ENCODE measurements around the gene TRAPPC12. TPM values are rescaled to one million over a fixed set of nuclear protein-coding genes. Genes with fewer than 3 reads are reported as not detected.

The TRAPPC12 gene
- total RNA-seq, 1 donor = 67.0 TPM

DNA sequence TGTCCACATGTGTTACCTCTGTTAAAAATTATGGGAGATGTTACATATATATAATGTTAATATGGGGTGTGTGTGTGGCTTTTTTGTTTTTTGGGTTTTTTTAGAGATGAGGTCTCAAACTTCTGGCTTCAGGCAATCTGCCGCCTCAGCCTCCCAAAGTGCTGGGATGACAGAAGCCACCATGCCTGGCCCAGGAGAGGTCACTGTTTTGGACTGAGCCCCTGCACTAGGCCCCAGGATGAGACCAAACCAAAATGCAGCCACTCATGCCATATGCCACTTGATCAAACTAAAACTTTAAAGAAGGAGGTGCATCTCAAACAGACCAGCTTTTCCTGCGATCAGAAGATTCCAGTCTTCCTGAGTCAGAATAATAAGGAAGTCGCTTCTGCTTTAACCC lies 137.3 kb downstream of the TRAPPC12 start:
- H2AFZ ChIP-seq (ENCODE audit: low read length) = no peak overlapping the region
- peaks cover 15% of the 10 kb centered on the region for H3K4me1 ChIP-seq (ENCODE audit: insufficient read depth, low read length)
- no peak overlapping the region for H3K4me2 ChIP-seq (ENCODE audit: insufficient read depth, low read length)
- no peaks in the 10 kb centered on the region for H4K20me1 ChIP-seq (ENCODE audit: insufficient read depth, low read length)
- no peaks in the 10 kb centered on the region for H3K9me3 ChIP-seq (ENCODE audit: low read depth, low read length)
- H3K79me2 ChIP-seq (ENCODE audit: insufficient read depth, low read length) = peaks cover 23% of the 10 kb centered on the region
- H3K36me3 ChIP-seq (ENCODE audit: insufficient read depth, low read length) = peaks cover 20% of the 10 kb centered on the region
- no peaks in the 10 kb centered on the region for H3K27me3 ChIP-seq (ENCODE audit: insufficient read depth, low read length)
- H3K27ac ChIP-seq (ENCODE audit: low read depth, low read length) = no peak overlapping the region
- no peak for DNase-seq (ENCODE audit: insufficient read length, low spot score, missing footprints)
- TF ChIP-seq CTCF (IDR thresholded peaks at IDR 0.05; ENCODE audit: extremely low read depth, low read depth, low read length) = no peak
- H3K4me3 ChIP-seq (ENCODE audit: insufficient read depth, low read length) = no peak overlapping the region

DNA sequence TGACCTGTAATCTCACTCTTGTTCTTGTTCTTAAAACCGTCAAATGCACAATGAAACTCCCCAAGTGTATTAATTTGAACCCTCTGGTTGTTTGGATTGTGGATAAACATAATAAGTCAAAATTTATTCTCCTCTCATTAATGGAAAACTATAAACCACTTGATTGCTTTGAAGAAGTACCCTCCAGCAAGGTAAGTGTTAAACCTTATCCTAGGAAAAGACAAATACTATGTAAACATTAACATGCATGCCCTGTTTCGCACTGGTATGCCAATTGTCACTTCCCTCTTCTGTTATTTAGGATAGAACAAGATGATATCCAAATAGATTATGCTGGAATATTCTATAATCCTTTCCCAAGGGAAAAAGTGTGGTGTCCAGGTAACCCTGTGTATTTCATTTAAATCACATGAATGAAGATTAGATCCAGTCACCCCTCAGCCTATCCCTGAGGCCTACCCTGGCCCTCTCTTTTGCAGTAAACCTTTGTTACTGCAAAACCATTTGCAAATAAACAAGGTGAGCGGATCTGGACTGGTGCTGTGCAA lies 138.5 kb downstream of the TRAPPC12 start:
- peaks cover 23% of the 10 kb centered on the region for H3K79me2 ChIP-seq (ENCODE audit: insufficient read depth, low read length)
- H3K27ac ChIP-seq (ENCODE audit: low read depth, low read length) = peak overlapping the region; percentile 78
- peak overlapping the region; percentile 87 for H2AFZ ChIP-seq (ENCODE audit: low read length)
- peak overlapping the region; percentile 95 for H3K4me2 ChIP-seq (ENCODE audit: insufficient read depth, low read length)
- H3K27me3 ChIP-seq (ENCODE audit: insufficient read depth, low read length) = no peaks in the 10 kb centered on the region
- H3K36me3 ChIP-seq (ENCODE audit: insufficient read depth, low read length) = peaks cover 10% of the 10 kb centered on the region
- DNase-seq (ENCODE audit: insufficient read length, low spot score, missing footprints) = no peak
- H3K4me3 ChIP-seq (ENCODE audit: insufficient read depth, low read length) = peak overlapping the region; percentile 94
- TF ChIP-seq CTCF (IDR thresholded peaks at IDR 0.05; ENCODE audit: extremely low read depth, low read depth, low read length) = no peak
- H3K9me3 ChIP-seq (ENCODE audit: low read depth, low read length) = no peaks in the 10 kb centered on the region
- peaks cover 15% of the 10 kb centered on the region for H3K4me1 ChIP-seq (ENCODE audit: insufficient read depth, low read length)
- H4K20me1 ChIP-seq (ENCODE audit: insufficient read depth, low read length) = no peaks in the 10 kb centered on the region

DNA sequence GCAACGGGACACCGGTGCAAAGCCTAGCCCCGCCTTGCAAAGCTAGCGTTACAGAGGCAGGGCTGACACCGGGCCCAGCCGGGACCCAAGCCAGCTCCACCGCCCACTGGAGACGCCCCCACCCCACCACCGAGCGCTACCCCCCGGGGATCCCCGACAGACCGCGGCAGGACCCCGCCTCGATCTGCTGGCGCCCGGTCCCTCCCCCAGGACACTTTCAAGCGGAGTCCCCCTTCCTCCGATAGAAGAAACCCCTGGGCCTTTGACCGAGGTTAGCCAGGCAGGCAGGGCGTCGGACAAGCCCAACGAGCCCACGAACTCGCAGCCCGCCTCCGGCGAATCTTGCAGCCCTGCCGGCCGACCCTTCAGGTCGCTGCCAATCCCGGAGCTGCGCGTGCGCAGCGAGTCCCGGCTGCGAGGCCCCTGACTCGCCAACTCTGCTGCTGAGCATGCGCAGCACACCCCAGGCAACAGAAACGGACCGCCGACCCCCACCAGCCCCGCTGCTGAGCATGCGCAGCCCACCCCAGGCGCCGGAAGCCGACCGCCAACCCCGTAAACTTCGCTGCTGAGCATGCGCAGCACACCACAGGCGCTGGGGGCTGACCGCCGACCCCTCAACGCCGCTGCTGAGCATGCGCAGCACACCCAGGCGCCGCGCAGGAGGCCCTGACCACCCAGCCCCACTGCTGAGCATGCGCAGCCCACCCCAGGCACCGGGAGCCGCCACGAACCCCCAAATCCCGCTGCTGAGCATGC lies 139.2 kb downstream of the TRAPPC12 start:
- Histone ChIP-seq H3K27me3 (ENCODE audit: insufficient read depth, low read length) (no peaks in the 10 kb centered on the region), H3K9me3 (ENCODE audit: low read depth, low read length) (no peaks in the 10 kb centered on the region), H3K4me2 (ENCODE audit: insufficient read depth, low read length) (peak overlapping the region; percentile 98), H2AFZ (ENCODE audit: low read length) (peak overlapping the region; percentile 87), H3K4me1 (ENCODE audit: insufficient read depth, low read length) (peaks cover 21% of the 10 kb centered on the region), H3K27ac (ENCODE audit: low read depth, low read length) (peak overlapping the region; percentile 81), H3K4me3 (ENCODE audit: insufficient read depth, low read length) (peak overlapping the region; percentile 94), H4K20me1 (ENCODE audit: insufficient read depth, low read length) (no peaks in the 10 kb centered on the region), H3K36me3 (ENCODE audit: insufficient read depth, low read length) (peaks cover 4% of the 10 kb centered on the region), H3K79me2 (ENCODE audit: insufficient read depth, low read length) (peaks cover 23% of the 10 kb centered on the region)
- peak; percentile 100 for DNase-seq (ENCODE audit: insufficient read length, low spot score, missing footprints)
- TF ChIP-seq CTCF (IDR thresholded peaks at IDR 0.05; ENCODE audit: extremely low read depth, low read depth, low read length) = no peak
